Brain microvascular endothelial cell (primary cell): ENCODE measurements around the gene IPO9.
A peak's percentile ranks its signal among the peaks of the same experiment; 100 is the strongest.

Experiments
- DNase-seq: peaks from one replicate; pipeline ENCODE4 v3.0.0-alpha.2; 2020
- H3K27ac ChIP-seq: fragments of 250-450 bp; sonication (Bioruptor Pico); 2 replicates; pipeline ENCODE4 v1.5.1; 2020; ENCODE audit warnings: mild to moderate bottlenecking, moderate library complexity
- H3K27me3 ChIP-seq: fragments of 250-450 bp; sonication (Bioruptor Pico); replicated peaks from 2 replicates; pipeline ENCODE4 v1.5.1; 2020; ENCODE audit warnings: mild to moderate bottlenecking
- H3K36me3 ChIP-seq: fragments of 250-450 bp; sonication (Bioruptor Pico); replicated peaks from 2 replicates; pipeline ENCODE4 v1.5.1; 2020; ENCODE audit warnings: mild to moderate bottlenecking
- H3K4me3 ChIP-seq: 2 replicates; pipeline ENCODE4 v1.5.1; 2011; ENCODE audit warnings: low read depth, mild to moderate bottlenecking, control low read depth, low read length, moderate library complexity
- CTCF ChIP-seq: IDR thresholded peaks from 2 replicates; pipeline ENCODE4 v1.5.1; 2011; ENCODE audit warnings: low read depth, mild to moderate bottlenecking, moderate library complexity, low read length, control low read depth, inconsistent platforms; ENCODE audit errors: missing control alignments
- in situ Hi-C: cut with HindIII; loops from 2 replicates; pipeline ENCODE4 v1.10.0; 2017; ENCODE audit warnings: low sequenced_read_pairs, low pct_ligation_motif_present

IPO9 gene

GRCh38 chr1:201874672-201875071 lies 45.7 kb downstream of the IPO9 start:
- H3K4me3 ChIP-seq = no peak overlapping the region
- peaks cover 50% of the 10 kb centered on the region for H3K36me3 ChIP-seq
- TF ChIP-seq CTCF = no peak
- no peak for DNase-seq
- no peak overlapping the region for H3K27ac ChIP-seq
- in situ Hi-C loops = no loop called here
- no peaks in the 10 kb centered on the region for H3K27me3 ChIP-seq

GRCh38 chr1:201876148-201876818 lies 47.3 kb downstream of the IPO9 start:
- Histone ChIP-seq H3K4me3 (no peak overlapping the region), H3K27me3 (no peaks in the 10 kb centered on the region), H3K27ac (no peak overlapping the region), H3K36me3 (peaks cover 36% of the 10 kb centered on the region)
- no peak for DNase-seq
- peak; percentile 69 for TF ChIP-seq CTCF
- in situ Hi-C loops = no loop called here

- Histone ChIP-seq H3K27ac (no peak overlapping the region), H3K27me3 (no peaks in the 10 kb centered on the region), H3K36me3 (peaks cover 19% of the 10 kb centered on the region), H3K4me3 (no peak overlapping the region)
- in situ Hi-C loops = no loop called here
- TF ChIP-seq CTCF = peak; percentile 77
- peak; percentile 52 for DNase-seq
Measured at GRCh38 chr1:201877877-201878401, 49.0 kb downstream of the IPO9 start.

GRCh38 chr1:201880928-201881571 lies 52.1 kb downstream of the IPO9 start:
- no peak for TF ChIP-seq CTCF
- Histone ChIP-seq H3K36me3 (peaks cover 2% of the 10 kb centered on the region), H3K27me3 (no peaks in the 10 kb centered on the region), H3K27ac (no peak overlapping the region), H3K4me3 (no peak overlapping the region)
- DNase-seq = no peak
- in situ Hi-C loops = no loop called here

- in situ Hi-C loops = no loop called here
- no peak for DNase-seq
- Histone ChIP-seq H3K27ac (no peak overlapping the region), H3K4me3 (no peak overlapping the region), H3K27me3 (no peaks in the 10 kb centered on the region), H3K36me3 (no peaks in the 10 kb centered on the region)
- TF ChIP-seq CTCF = no peak
Measured at GRCh38 chr1:201881617-201882016, 52.7 kb downstream of the IPO9 start.
